HG03064 (cell line): ENCODE measurements around the gene C19orf73.

ENCODE experiments used
- ATAC-seq: cut with Tn5 transposase; IDR thresholded peaks from one replicate; pipeline ENCODE4 v1.9.1; 2021; ENCODE audit warnings: low read depth; ENCODE audit not compliant: unreplicated experiment

Gene C19orf73, protein sequence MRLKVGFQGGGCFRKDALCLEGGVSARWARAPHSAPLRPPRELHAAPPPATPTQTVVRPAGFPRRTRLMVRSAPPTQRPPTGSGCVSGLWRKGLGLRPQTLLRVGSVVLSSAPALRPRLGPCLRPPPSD

DNA sequence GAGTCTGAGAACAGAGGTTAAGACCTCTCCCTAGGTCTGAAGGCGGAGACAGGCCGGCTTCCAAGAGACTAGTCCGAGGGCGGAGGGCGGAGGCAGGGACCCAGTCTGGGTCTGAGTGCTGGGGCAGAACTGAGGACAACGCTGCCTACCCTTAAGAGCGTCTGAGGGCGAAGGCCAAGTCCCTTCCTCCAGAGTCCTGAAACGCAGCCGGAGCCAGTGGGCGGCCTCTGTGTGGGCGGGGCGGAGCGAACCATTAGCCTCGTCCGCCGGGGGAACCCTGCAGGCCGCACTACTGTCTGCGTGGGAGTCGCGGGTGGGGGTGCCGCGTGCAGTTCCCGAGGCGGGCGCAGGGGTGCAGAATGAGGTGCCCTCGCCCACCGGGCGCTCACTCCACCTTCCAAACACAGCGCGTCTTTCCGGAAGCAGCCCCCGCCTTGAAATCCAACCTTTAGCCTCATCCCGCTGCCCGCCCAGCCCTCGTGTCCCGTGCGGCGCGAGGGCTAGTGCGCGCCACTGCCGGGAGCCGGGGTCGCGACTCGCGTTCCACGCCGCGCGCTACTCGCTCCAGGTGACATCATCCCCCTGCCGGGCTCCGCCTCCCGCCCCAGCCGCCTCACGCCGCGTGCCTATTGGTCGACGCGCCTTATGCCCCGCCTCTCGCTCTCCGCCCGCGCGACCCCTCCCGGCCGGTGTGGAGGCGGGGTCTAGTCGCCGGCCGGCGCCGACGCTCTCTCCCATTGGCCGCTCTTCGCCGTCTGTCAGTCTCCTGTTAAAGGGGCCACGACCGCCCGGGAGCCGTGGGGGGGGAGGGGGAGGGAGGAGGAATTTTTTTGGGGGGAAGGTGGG, at the start of gene C19orf73:
Gene C19orf73, minus strand, starts transcription at position 579 of the 846 bp plus-strand sequence. Its CDS starts 121 bp downstream, at position 458.
- peak; percentile 52 for ATAC-seq

DNA sequence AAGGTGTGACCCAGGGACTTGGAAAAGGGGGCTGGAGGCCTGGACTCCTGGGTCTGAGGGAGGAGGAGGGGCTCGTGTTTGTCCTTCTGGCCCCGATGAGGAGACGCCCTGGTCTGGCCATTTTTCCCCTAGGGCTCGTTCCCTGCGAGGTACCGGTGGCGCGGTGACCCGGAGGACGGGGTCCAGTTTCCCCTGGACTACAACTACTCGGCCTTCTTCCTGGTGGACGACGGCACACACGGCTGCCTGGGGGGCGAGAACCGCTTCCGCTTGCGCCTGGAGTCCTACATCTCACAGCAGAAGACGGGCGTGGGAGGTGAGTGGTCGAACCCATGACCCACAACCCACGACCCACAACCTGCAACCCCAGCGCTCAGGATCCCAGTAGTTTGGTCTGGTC, 49.5 kb upstream of the C19orf73 start:
- ATAC-seq = no peak

DNA sequence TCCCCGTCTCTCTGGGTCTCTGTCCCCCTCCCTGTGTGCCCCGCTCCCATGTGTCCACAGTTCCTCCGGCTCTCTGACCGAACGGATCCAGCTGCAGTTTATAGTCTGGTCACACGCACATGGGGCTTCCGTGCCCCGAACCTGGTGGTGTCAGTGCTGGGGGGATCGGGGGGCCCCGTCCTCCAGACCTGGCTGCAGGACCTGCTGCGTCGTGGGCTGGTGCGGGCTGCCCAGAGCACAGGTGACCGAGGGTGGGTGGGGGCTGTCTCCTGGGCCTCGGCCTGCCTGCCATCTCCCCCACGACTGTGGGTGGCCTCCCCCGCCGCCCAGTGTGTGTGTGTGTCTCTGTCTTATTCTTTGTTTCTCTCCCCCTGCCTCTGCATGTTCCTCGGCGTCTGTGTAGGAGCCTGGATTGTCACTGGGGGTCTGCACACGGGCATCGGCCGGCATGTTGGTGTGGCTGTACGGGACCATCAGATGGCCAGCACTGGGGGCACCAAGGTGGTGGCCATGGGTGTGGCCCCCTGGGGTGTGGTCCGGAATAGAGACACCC, 49.0 kb upstream of the C19orf73 start:
- ATAC-seq = no peak

DNA sequence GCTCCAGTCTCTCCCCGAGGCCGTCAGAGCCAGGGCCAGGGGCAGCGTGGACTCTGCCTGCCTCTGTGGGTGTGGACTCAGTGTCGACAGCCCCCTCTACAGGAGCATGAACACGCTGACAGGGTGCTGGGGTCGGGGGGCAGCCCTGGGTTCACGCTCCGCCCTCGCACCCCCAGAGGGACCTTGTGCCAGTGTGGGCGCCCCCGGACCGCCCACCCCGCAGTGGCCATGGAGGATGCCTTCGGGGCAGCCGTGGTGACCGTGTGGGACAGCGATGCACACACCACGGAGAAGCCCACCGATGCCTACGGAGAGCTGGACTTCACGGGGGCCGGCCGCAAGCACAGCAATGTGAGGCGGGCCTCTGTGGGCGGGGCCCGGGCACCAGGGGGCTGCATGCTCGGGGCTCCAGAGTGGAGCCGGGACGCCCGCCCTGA, 46.9 kb upstream of the C19orf73 start:
- no peak for ATAC-seq

DNA sequence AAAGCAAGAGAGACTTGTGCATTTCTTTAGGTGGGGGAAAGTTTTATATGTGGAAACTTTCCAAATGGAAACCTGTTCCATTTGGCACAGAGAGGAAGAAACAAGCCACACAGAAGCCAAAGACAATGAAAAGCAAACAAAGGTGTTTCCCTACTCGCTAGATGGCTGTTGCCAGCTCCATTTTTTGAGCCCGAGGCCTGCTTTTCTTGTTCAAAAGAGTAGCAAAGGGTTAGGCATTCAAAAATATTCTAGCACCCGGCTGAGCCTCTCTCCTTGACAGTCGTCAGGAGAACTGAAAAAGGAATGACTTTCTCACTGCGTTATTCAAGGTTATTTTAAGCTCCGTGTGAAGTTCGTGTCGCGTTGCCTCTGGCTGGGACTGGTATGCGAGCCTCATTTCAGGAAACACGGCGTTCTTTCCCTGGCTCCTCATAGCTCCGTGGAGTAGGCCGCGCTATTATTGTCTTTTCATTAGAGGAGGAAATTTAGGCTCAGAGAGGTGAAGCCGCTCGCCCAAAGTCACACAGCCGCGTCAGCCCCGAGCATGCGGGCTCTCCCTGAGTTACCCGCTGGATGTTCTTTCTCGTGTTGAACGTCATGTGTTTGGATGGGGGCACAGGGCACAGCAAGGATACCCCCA, 46.3 kb upstream of the C19orf73 start:
- no peak for ATAC-seq

DNA sequence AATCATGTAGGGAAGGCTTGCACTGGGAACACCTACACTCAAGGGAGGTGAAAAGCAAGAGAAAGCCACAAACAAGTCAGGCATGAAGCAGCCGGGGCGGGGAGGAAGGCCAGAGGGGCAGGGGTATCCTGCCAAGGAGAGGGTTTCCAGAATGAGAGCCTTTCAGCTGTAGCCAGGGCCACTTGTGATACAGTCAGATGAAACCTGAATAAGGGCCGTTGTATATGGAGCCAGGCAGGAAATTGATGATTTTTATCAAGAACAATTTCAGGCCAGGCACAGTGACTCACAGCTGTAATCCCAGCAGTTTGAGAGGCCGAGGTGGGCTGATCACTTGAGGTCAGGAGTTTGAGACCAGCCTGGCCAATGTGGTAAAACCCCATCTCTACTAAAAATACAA, 43.0 kb upstream of the C19orf73 start:
- no peak for ATAC-seq

DNA sequence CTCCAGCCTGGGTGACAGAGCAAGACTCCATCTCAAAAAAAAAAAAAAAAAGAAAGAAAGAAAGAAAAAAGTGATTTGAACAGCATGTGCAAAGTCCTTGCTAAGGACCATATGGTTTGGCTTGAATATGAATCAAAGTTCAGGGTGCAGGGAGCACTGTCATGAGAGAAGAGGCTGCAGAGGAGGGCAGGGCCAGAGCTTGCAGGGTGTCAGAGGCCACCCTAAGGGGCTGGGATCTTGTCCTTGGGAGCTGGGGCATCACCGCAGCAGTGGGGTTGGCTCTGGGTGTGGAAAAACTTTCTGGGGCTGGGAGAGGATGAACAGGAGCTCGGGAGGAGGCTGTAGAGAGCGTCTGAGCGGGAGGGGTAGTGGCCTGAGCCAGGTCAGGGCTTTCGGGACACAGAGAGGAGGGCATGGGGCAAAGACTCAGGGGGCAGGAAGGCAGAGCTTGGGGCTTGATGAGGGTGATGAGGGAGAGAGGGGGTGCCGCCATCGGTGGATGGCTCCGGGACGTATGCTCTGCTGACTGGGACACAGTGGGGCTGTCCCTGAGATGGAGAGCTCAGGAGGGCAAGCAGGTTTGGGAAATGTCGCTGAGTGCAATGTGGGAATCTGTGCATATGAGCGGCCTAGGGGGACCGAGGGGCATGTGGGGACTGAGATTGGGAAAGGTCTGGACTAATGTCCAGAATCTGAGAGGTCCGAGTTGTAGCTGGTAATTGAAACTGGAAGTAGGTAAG, 41.7 kb upstream of the C19orf73 start:
- no peak for ATAC-seq

DNA sequence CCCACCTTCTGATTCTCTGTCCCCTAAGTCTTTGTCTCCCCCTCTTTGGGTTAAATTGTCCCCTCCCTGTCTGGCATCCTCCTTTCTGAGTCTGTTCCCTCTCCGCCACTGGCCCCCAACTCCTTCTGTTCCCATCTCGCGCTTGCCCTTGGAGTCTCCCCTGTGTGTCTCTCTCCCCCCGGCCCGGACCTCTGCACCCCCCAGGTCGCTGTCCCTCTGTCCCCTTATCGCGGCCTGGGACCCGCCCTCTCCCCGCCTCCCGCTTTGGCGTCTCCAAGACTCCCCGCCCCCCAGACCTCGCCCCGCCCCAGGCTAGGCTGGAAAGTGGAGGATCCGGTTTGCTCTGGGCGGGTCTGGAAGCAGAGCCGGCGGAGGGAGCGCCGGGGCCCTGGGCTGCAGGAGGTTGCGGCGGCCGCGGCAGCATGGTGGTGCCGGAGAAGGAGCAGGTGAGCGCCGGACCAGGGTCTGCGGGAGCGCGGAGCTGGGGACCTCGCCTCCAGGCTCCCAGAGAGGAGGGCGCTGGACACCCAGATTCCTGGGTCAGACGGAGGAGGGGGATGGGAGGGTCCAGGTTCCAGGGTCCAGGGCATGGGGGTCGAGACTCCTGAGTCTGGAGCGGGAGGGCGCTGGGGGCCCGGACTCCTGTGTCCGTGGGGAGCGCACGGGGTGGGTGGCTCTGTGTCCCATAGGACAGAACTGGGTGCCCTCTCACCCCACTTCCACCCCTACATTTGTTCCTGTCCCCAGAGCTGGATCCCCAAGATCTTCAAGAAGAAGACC, 38.7 kb upstream of the C19orf73 start, which contains the start of gene TRPM4:
Gene TRPM4, plus strand, starts transcription at position 348 of the 780 bp plus-strand sequence. Its CDS starts 75 bp downstream, at position 423.
- ATAC-seq = no peak

DNA sequence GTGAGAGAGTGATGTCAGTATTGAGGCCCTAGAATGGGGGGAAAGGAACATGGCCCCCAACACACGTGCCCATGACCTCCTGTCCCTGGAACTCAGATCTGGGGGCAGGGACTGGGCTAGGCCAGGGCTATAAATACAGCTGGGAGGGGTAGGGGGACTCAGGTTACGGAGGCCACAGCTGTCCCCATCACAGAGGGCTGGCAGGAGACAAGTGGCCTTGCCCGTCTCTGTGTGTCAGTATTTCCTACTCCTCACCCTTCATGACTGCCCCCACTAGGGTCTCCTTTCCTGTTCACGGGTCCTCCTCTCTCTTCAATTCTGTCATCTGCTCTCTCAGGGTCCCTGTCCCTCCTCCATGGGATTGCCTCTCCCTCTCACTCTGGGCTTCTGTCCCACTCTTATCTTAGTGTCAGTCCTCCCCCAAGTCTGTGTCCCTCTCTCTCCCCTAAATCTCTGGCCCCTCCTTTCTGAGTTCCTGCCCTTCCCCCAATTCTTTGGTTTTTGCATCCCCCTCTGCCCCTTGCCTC, 36.9 kb upstream of the C19orf73 start:
- ATAC-seq = no peak

DNA sequence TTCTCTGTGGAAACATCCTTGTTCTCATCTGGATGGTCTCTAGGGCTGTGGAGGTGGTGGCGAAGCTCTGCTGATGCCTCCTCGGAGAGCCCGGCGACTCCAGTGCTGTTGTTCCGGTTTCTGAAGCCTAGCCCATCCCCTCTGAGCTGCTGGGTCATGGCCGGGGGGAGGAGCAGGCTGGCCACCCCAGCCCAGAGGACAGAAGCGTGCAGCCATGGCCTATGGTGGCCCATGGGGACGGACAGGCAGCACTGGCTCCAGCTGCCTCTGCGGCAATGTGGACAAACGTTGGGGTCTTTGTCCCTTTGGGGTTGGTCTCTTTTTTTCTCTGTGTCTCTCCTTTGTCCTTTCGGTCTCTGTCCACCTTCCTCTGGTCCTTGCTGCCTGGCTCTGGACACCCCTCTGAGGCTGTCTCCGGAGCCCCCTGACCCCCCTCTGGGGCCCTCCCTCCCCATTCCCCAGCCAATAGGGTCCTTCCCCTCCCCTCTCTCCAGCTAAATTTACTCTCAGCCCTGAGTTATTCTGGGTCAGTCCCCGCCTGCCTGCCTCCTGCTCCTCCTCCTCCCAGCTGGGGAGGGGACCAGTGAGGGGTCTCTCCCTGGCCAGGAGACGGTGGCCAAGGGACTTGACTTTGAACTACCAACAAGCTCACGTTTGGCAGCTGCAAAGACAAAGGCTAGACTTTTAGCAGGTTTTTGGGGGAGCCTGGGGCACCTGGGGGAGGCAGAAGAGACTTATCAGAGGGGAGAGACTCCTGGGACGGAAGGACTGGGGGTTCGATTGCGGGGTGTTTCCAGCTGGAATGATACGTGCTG, 36.3 kb upstream of the C19orf73 start, which contains the start of gene HRC:
Gene HRC, minus strand, starts transcription at position 392 of the 815 bp plus-strand sequence. Its CDS starts 159 bp downstream, at position 233.
- no peak for ATAC-seq

DNA sequence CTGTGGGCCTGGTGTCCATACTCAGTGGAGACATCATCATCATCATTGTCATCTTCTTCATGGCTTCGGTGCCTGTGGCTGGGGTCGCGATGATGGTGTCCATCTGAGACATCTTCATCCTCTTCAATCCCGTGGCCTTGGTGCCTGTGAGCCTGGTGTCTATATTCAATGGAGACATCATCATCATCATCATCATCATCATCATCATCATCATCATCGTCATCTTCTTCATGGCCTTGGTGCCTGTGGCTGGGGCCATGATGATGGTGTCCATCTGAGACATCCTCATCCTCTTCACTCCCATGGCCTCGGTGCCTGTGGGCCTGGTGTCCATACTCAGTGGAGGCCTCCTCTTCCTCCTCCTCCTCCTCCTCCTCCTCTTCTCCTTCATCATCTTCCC, 35.3 kb upstream of the C19orf73 start:
- ATAC-seq = no peak

DNA sequence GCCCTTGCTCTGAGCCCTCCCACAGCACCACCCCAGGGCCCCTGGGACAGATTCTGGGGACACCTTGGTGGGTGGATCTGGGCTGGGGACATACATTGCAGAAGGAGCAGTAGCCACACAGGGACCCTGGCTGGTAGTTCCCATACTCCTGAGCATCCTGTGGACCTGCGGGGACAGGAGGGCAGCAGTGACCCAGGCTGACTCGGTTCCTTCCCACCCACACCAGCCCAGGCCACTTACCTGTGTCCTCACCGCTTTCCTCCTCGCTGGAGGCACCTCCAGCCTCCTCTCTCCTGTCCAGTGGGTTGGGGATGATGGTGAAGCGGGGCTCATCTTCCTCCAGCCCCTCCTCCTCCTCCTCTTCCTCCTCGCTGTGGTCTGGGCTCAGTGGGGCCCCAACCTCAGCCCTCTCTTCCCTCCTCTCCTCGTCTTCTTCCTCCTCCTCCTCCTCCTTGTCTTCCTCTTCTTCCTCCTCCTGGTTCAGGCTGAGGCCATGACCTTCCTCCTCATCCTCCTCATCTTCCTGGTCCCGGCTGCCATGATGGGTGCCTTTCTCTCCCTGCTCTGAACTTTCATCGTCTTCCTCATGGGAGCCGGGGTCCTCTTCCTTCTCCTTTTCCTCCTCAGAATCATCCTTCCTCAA, 34.3 kb upstream of the C19orf73 start:
- no peak for ATAC-seq

DNA sequence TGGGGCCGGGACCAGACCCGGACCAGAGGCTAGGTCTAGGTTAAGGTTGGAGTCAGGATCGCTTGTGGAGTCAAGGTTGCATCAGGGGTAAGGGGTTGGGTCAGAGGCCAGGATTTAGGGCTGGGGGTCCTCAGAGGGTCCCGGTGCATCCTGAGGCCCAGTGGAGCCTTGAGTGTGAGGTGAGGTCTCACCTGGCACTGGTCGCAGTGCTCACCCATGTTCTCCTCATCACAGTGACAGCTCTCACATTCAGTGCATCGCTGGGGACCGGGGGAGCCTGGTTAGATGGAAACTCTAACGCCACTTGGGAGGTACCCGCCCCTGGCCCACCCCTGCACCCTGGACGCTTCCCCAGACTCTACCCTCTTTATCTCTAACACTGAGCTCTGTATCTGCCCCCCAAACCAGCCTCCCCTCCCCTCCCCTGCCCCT, 33.2 kb upstream of the C19orf73 start:
- ATAC-seq = no peak

DNA sequence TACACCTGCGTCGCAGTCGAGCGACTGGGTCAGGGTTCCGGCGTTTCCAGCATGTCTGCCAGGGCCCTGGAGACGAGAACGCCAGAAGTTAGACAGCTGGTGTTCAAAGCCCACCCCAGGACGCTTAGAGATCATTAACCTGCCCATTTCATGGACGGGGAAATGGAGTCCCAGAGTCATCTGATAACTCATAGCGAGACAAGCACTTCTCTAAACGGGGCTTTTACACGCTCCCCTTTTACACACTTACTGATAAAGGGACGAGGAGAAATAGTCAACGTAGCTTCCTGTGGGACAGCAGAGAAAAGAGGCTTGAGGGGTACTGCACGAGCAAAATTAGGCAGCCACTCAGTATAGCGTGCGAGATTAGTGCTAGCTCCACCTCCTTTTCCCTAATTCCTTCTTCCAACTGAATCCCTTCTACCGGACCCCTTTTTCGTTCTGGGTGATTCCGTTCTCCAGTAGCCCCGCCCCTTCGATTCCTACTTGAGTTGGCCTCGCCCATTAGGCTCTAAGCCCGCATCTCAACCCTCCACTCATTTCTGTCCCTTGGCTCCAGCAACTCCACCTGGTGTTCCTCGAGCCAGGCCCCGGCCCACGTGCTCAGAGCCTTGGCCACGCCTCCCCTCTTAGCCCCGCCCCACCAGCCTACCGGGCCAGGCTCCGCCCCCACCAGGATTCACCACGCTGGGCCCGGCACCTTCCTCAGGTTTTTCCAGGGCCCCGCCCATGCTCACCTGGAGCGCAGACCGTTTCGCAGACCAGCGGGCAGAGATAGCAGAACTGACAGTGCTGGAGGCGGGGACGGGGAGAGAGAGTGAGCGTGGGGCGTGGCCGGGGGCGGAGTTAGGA, 32.5 kb upstream of the C19orf73 start:
- ATAC-seq = no peak

DNA sequence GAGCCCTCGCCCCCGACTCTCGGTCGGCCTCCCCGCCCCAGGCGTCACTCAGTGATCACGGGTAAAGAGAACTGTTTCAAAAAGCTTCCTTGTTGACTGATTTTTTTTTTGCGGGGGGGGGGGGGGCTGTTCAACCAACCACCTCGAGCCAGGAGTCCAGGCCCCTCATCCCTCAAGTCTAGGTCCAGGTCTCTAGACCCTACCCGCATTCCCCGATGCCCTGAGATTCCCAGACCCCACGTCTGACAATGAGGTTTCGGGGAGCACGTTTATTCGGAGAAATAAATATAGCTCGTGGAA, 32.0 kb upstream of the C19orf73 start:
- no peak for ATAC-seq

DNA sequence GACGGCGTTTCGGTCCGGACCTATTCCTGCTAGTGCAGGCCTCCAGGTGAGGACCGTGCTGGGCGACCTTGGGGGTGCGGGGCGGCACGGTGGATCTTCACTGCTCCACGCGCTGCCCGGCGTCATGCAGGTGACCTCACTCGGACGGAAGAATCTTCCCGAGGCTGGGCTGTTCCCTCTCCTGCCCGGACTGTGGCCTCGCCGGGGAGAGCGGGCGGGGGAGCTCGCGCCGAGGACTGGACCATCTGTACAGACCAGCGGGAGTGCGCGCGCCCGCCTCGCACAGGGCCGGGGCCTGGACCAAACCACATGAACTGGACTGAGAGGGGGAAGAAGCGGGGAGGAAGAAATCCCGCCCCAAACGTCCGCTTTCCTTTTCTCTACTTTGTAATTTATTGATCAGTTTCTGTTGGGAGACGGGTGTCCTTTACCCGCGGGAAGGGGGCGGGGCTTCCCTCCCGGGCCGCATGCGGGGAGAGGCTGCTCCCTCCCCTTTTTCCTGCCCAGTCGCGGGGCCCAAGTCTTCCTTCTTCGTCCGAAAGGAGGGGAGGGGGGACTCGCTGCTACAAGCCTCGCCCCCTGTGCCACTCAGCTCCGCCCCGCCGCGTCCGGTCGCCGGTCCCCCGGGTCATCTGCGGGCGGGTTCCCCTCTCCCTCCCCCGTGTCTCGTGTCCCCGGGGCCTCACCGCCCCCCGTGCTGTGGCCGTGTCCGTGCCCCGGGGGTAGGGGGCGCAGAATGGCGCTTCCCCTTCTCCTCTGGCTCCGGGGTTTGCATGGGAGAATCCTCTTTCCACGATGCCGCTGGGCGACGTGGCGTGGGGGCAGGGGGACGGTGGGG, 31.4 kb upstream of the C19orf73 start:
- ATAC-seq = no peak
